B cell (primary cell): ENCODE data around the gene SRRM2.

Experiments used
- CTCF ChIP-seq: fragments of 200-600 bp; IDR thresholded peaks from one replicate; pipeline ENCODE4 v1.8.0; 2022; ENCODE audit warnings: antibody characterized with exemption, mild to moderate bottlenecking
- EZH2 ChIP-seq: IDR thresholded peaks from 2 replicates; pipeline ENCODE4 v1.6.1; 2012; ENCODE audit warnings: borderline replicate concordance, low read depth, mild to moderate bottlenecking, moderate library complexity, low read length; ENCODE audit not compliant: insufficient read depth, poor library complexity, severe bottlenecking

- TF ChIP-seq CTCF (no peak), EZH2 (no peak)
These were observed 40.9 kb upstream of the SRRM2 start for GRCh38 chr16:2711370-2712062.
